HG03039 (cell line): ENCODE data around the gene EN2.

Source experiments
- ATAC-seq: cut with Tn5 transposase; IDR thresholded peaks from one replicate; pipeline ENCODE4 v1.9.1; 2021; ENCODE audit warnings: mild to moderate bottlenecking, moderate library complexity; ENCODE audit not compliant: unreplicated experiment

Gene EN2

GRCh38 chr7:155484483-155485399, 26.8 kb downstream of the EN2 start:
- ATAC-seq = no peak

GRCh38 chr7:155486783-155487508, 29.0 kb downstream of the EN2 start:
- ATAC-seq = no peak

- ATAC-seq = no peak
Measured at GRCh38 chr7:155487509-155488482, 29.9 kb downstream of the EN2 start.

- ATAC-seq = no peak
Measured at GRCh38 chr7:155488483-155489127, 30.7 kb downstream of the EN2 start.

GRCh38 chr7:155489158-155489840, 31.4 kb downstream of the EN2 start:
- no peak for ATAC-seq

- ATAC-seq = no peak
Measured at GRCh38 chr7:155489862-155490696, 32.1 kb downstream of the EN2 start.

- ATAC-seq = peak; percentile 72
Measured at GRCh38 chr7:155490697-155491628, 33.0 kb downstream of the EN2 start.

- ATAC-seq = no peak
Measured at GRCh38 chr7:155491812-155492211, 33.9 kb downstream of the EN2 start.

- ATAC-seq = no peak
Measured at GRCh38 chr7:155493744-155494538, 36.0 kb downstream of the EN2 start.

GRCh38 chr7:155494551-155494950, 36.6 kb downstream of the EN2 start:
- no peak for ATAC-seq

- no peak for ATAC-seq
Measured at GRCh38 chr7:155495440-155496248, 37.7 kb downstream of the EN2 start.

- no peak for ATAC-seq
Measured at GRCh38 chr7:155496267-155497005, 38.5 kb downstream of the EN2 start.

GRCh38 chr7:155497149-155497901, 39.4 kb downstream of the EN2 start:
- no peak for ATAC-seq

- no peak for ATAC-seq
Measured at GRCh38 chr7:155505422-155505793, 47.5 kb downstream of the EN2 start.

GRCh38 chr7:155506854-155507337, 49.0 kb downstream of the EN2 start:
- no peak for ATAC-seq
